GM12892 (cell line): Measurements from ENCODE around the gene PIK3AP1.

Experiments used
- POLR2A ChIP-seq: IDR thresholded peaks from 2 replicates; pipeline ENCODE4 v1.6.1; 2011; ENCODE audit warnings: low read depth, low read length, control low read depth
- TAF1 ChIP-seq: IDR thresholded peaks from 2 replicates; pipeline ENCODE4 v1.6.1; 2011; ENCODE audit warnings: low read depth, mild to moderate bottlenecking, control low read depth, low read length, borderline replicate concordance

DNA sequence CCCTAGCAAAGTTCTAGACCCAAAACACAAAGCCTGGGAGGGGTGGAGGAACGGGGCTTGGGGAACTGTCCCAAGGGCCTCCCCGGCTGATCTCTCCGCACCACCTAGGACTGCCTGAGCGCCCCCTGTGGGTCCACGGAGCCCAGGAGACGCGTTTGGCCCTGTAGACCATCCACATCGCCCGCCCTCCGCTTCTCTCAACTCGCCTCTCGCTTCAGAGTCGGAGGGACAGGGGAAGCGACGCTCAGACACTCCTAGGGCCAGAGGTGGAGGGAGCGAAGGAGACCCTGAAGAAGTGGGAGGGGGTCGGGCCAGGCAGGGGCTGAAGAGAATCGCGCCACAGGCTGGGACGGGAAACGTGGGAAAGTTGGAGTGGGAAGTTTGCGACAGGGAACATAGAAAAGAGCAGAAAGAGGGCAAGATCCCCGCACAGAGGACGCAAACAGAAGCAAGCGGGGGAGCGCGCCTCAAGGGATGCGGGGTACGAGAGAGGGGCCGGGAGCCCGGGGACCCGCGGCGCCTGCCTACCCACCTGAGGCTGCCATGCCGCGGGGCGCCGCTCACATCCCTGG lies 378 bp downstream of the PIK3AP1 start:
- TF ChIP-seq TAF1: no peak
- TF ChIP-seq POLR2A: no peak
